Activated CD4-positive, alpha-beta T cell treated with anti-CD3 and anti-CD28 coated beads, Interleukin-2, amount 10 ng/mL, durations not matched to agents 7 days and 5 days (primary cell): Measurements from ENCODE around the gene TMEM121. TPM values are rescaled to one million over a fixed set of nuclear protein-coding genes. Genes with fewer than 3 reads are reported as not detected.

Source experiments
- CTCF ChIA-PET: fragments of 350-600 bp; sonication (Branson Sonifier 250); formaldehyde crosslinking; loops from one replicate; lab custom pipeline; 2021; ENCODE audit warnings: antibody characterized with exemption; lab: Charles Lee
- POLR2A ChIA-PET: fragments of 350-600 bp; sonication (Branson Sonifier 250); formaldehyde crosslinking; loops from one replicate; lab custom pipeline; 2021; ENCODE audit warnings: antibody characterized with exemption; lab: Charles Lee
- DNase-seq: peaks from one replicate; pipeline ENCODE4 v3.0.0-alpha.2; 2020
- H3K27ac Mint-ChIP-seq: one replicate; pipeline ENCODE4 v1.8.0; 2021; ENCODE audit warnings: mild to moderate bottlenecking, moderate library complexity, mixed read lengths
- H3K27me3 Mint-ChIP-seq: one replicate; pipeline ENCODE4 v1.8.0; 2021; ENCODE audit warnings: mixed read lengths
- H3K36me3 Mint-ChIP-seq: one replicate; pipeline ENCODE4 v1.8.0; 2021; ENCODE audit warnings: low read depth, mixed read lengths
- H3K4me1 Mint-ChIP-seq: one replicate; pipeline ENCODE4 v1.8.0; 2021; ENCODE audit warnings: mixed read lengths
- H3K4me3 Mint-ChIP-seq: one replicate; pipeline ENCODE4 v1.8.0; 2021; ENCODE audit warnings: mild to moderate bottlenecking, moderate library complexity, mixed read lengths
- H3K9me3 Mint-ChIP-seq: one replicate; pipeline ENCODE4 v1.8.0; 2021; ENCODE audit warnings: mixed read lengths
- total RNA-seq, 2 experiments: library from RNA; stranded (reverse); gene quantifications; one replicate each; pipeline ENCODE4 v1.2.3, GENCODE V29; 2021

The TMEM121 gene
- total RNA-seq, 2 experiments from 2014 or later = 4.6 TPM

- peak overlapping the region; percentile 91 for H3K27ac Mint-ChIP-seq
Measured at GRCh38 chr14:105490267-105490571, 36.2 kb upstream of the TMEM121 start.

GRCh38 chr14:105490572-105491365 lies 35.6 kb upstream of the TMEM121 start, which contains the start of gene TEDC1:
TSS of gene TEDC1 (plus strand) at chr14:105491246. CDS start at chr14:105491376, 130 bp downstream.
- Mint-ChIP-seq H3K36me3 (peaks cover 12% of the 10 kb centered on the region), H3K4me3 (peak within 1 kb of the TSS; percentile 84), H3K27me3 (peaks cover 2% of the 10 kb centered on the region), H3K27ac (peak within 1 kb of the TSS; percentile 96), H3K4me1 (peaks cover 28% of the 10 kb centered on the region), H3K9me3 (no peaks in the 10 kb centered on the region)
- ChIA-PET CTCF (interaction anchor here (0.6 to 4.1 kb wide), 18 partner anchors 10 to 739 kb away, joined by 3 to 69 read pairs (median 6); no protein-coding TSS in a partner anchor), POLR2A (interaction anchor here (1.2 to 2.1 kb wide), 3 partner anchors 9 to 120 kb away, joined by 3 to 6 read pairs (median 5); no protein-coding TSS in a partner anchor)
- DNase-seq = peak; percentile 100

More at GRCh38 chr14:105490267-105490571, 36.2 kb upstream of the TMEM121 start:
- ChIA-PET CTCF (interaction anchor here (0.6 to 4.1 kb wide), 30 partner anchors 9 to 738 kb away, joined by 3 to 69 read pairs (median 4); partner anchors contain the start of gene MTA1), POLR2A (interaction anchor here (1.2 to 2.1 kb wide), 2 partner anchors 9 to 120 kb away, joined by 5 to 6 read pairs; no protein-coding TSS in a partner anchor)
- H3K27me3 Mint-ChIP-seq = peaks cover 2% of the 10 kb centered on the region
- H3K4me1 Mint-ChIP-seq = peaks cover 32% of the 10 kb centered on the region
- no peaks in the 10 kb centered on the region for H3K9me3 Mint-ChIP-seq
- peaks cover 12% of the 10 kb centered on the region for H3K36me3 Mint-ChIP-seq
- no peak for DNase-seq
- peak overlapping the region; percentile 84 for H3K4me3 Mint-ChIP-seq

GRCh38 chr14:105491366-105491973 lies 34.9 kb upstream of the TMEM121 start:
- Mint-ChIP-seq H3K9me3 (no peaks in the 10 kb centered on the region), H3K27ac (peak overlapping the region; percentile 96), H3K4me3 (peak overlapping the region; percentile 80), H3K36me3 (peaks cover 12% of the 10 kb centered on the region), H3K4me1 (peaks cover 26% of the 10 kb centered on the region), H3K27me3 (peaks cover 2% of the 10 kb centered on the region)
- CTCF ChIA-PET = interaction anchor here (0.9 to 4.1 kb wide), 8 partner anchors 10 to 120 kb away, joined by 3 to 69 read pairs (median 5); no protein-coding TSS in a partner anchor
- DNase-seq = peak; percentile 88
- POLR2A ChIA-PET = interaction anchor here (0.6 to 1.2 kb wide), 3 partner anchors 9 to 317 kb away, joined by 3 to 4 read pairs (median 3); no protein-coding TSS in a partner anchor

- Mint-ChIP-seq H3K27ac (peak overlapping the region; percentile 96), H3K4me3 (peak overlapping the region; percentile 80), H3K4me1 (peaks cover 21% of the 10 kb centered on the region), H3K36me3 (peaks cover 12% of the 10 kb centered on the region), H3K27me3 (no peaks in the 10 kb centered on the region), H3K9me3 (no peaks in the 10 kb centered on the region)
- ChIA-PET POLR2A (interaction anchor here (0.6 to 1.2 kb wide), 2 partner anchors 9 to 10 kb away, joined by 3 read pairs; no protein-coding TSS in a partner anchor), CTCF (interaction anchor here (0.9 to 4.1 kb wide), 10 partner anchors 10 to 121 kb away, joined by 3 to 69 read pairs (median 4); no protein-coding TSS in a partner anchor)
- no peak for DNase-seq
Measured at GRCh38 chr14:105492031-105492970, 34.1 kb upstream of the TMEM121 start.

GRCh38 chr14:105492971-105493871 lies 33.2 kb upstream of the TMEM121 start:
- Mint-ChIP-seq H3K27me3 (no peaks in the 10 kb centered on the region), H3K36me3 (peaks cover 12% of the 10 kb centered on the region), H3K4me3 (peak overlapping the region; percentile 32), H3K4me1 (peaks cover 21% of the 10 kb centered on the region), H3K9me3 (no peaks in the 10 kb centered on the region), H3K27ac (peak overlapping the region; percentile 54)
- ChIA-PET POLR2A (no interaction called here), CTCF (interaction anchor here (1.2 to 1.8 kb wide), 3 partner anchors 13 to 117 kb away, joined by 3 to 5 read pairs (median 5); no protein-coding TSS in a partner anchor)
- DNase-seq = no peak

GRCh38 chr14:105493921-105494605 lies 32.3 kb upstream of the TMEM121 start:
- ChIA-PET CTCF (interaction anchor here (1.2 kb wide), 1 partner anchor 13 kb away, joined by 3 read pairs; no protein-coding TSS in a partner anchor), POLR2A (no interaction called here)
- DNase-seq = no peak
- Mint-ChIP-seq H3K36me3 (peaks cover 10% of the 10 kb centered on the region), H3K4me3 (no peak overlapping the region), H3K27ac (no peak overlapping the region), H3K9me3 (no peaks in the 10 kb centered on the region), H3K4me1 (peaks cover 15% of the 10 kb centered on the region), H3K27me3 (no peaks in the 10 kb centered on the region)

GRCh38 chr14:105494606-105494929 lies 31.8 kb upstream of the TMEM121 start:
- H3K4me3 Mint-ChIP-seq = no peak overlapping the region
- ChIA-PET POLR2A (no interaction called here), CTCF (no interaction called here)
- peaks cover 10% of the 10 kb centered on the region for H3K4me1 Mint-ChIP-seq
- no peak overlapping the region for H3K27ac Mint-ChIP-seq
- H3K27me3 Mint-ChIP-seq = no peaks in the 10 kb centered on the region
- H3K9me3 Mint-ChIP-seq = no peaks in the 10 kb centered on the region
- DNase-seq = no peak
- H3K36me3 Mint-ChIP-seq = peaks cover 6% of the 10 kb centered on the region

GRCh38 chr14:105495101-105495989 lies 31.0 kb upstream of the TMEM121 start:
- Mint-ChIP-seq H3K4me3 (no peak overlapping the region), H3K9me3 (no peaks in the 10 kb centered on the region), H3K4me1 (peaks cover 8% of the 10 kb centered on the region), H3K27ac (no peak overlapping the region), H3K27me3 (no peaks in the 10 kb centered on the region), H3K36me3 (peaks cover 4% of the 10 kb centered on the region)
- no peak for DNase-seq
- ChIA-PET POLR2A (no interaction called here), CTCF (no interaction called here)

GRCh38 chr14:105495990-105496830 lies 30.2 kb upstream of the TMEM121 start:
- Mint-ChIP-seq H3K36me3 (peaks cover 4% of the 10 kb centered on the region), H3K4me3 (no peak overlapping the region), H3K27ac (no peak overlapping the region), H3K27me3 (no peaks in the 10 kb centered on the region), H3K4me1 (peaks cover 8% of the 10 kb centered on the region), H3K9me3 (no peaks in the 10 kb centered on the region)
- POLR2A ChIA-PET = no interaction called here
- CTCF ChIA-PET = no interaction called here
- no peak for DNase-seq
